SH-SY5Y (cell line): ENCODE data around the gene DOP1A.

ENCODE experiments used
- GATA2 ChIP-seq: IDR thresholded peaks from 2 replicates; pipeline ENCODE4 v1.6.1; 2011; ENCODE audit warnings: mild to moderate bottlenecking, low read depth, low read length
- GATA3 ChIP-seq: IDR thresholded peaks from 2 replicates; pipeline ENCODE4 v1.6.1; 2011; ENCODE audit warnings: low read depth, mild to moderate bottlenecking, low read length, moderate library complexity

- TF ChIP-seq GATA3 (no peak), GATA2 (no peak)
These were observed 134.6 kb downstream of the DOP1A start for GRCh38 chr6:83202031-83202430.
